Parathyroid adenoma (tissue), 2 donors: Measurements from ENCODE around the gene CHRDL1.
"Not testable (repeated sequence)": the region's sequence is repeated elsewhere in the genome, so short reads cannot be mapped to it uniquely, and the experiment has no call there.

Experiments used
- H2AFZ ChIP-seq: fragments of 300-600 bp; sonication (generic); one replicate; pipeline ENCODE4 v1.7.0; 2017; ENCODE audit warnings: antibody characterized with exemption, mild to moderate bottlenecking
- H3K27ac ChIP-seq: fragments of 300-600 bp; sonication (generic); one replicate; pipeline ENCODE4 v1.7.0; 2017
- H3K27me3 ChIP-seq: fragments of 300-600 bp; sonication (generic); one replicate; pipeline ENCODE4 v1.7.0; 2017; ENCODE audit warnings: low read length; ENCODE audit not compliant: control insufficient read depth, insufficient read depth
- H3K36me3 ChIP-seq: fragments of 300-600 bp; sonication (generic); one replicate; pipeline ENCODE4 v1.7.0; 2017; ENCODE audit warnings: low read length; ENCODE audit not compliant: control insufficient read depth, insufficient read depth
- H3K4me1 ChIP-seq: fragments of 300-600 bp; sonication (generic); one replicate; pipeline ENCODE4 v1.7.0; 2017; ENCODE audit warnings: control low read depth
- H3K4me2 ChIP-seq: fragments of 300-600 bp; sonication (generic); one replicate; pipeline ENCODE4 v1.7.0; 2017; ENCODE audit warnings: low read length
- H3K4me3 ChIP-seq: fragments of 300-600 bp; sonication (generic); one replicate; pipeline ENCODE4 v1.7.0; 2017; ENCODE audit warnings: low read depth, low read length
- H3K79me2 ChIP-seq: fragments of 300-600 bp; sonication (generic); one replicate; pipeline ENCODE4 v1.7.0; 2017; ENCODE audit warnings: control low read depth
- H3K9ac ChIP-seq: fragments of 300-600 bp; sonication (generic); one replicate; pipeline ENCODE4 v1.7.0; 2017; ENCODE audit warnings: mild to moderate bottlenecking
- H3K9me3 ChIP-seq: fragments of 300-600 bp; sonication (generic); one replicate; pipeline ENCODE4 v1.7.0; 2017; ENCODE audit warnings: low read length; ENCODE audit not compliant: control insufficient read depth
- CTCF ChIP-seq: fragments of 300-600 bp; sonication (generic); IDR thresholded peaks from one replicate; pipeline ENCODE4 v1.7.0; 2017; ENCODE audit warnings: antibody characterized with exemption, mild to moderate bottlenecking
- donor health status: primary hyperparathyroidism.

CHRDL1 gene

GRCh38 chrX:110795645-110796406 is at the start of gene CHRDL1:
CHRDL1 (minus strand) TSS chrX:110795817; CDS start chrX:110792181, 3,636 bp downstream.
- Histone ChIP-seq H3K79me2 (no peaks in the 10 kb centered on the region), H3K4me2 (peak within 1 kb of the TSS; percentile 25), H2AFZ (peak within 1 kb of the TSS; percentile 69), H3K27me3 (no peaks in the 10 kb centered on the region), H3K36me3 (no peaks in the 10 kb centered on the region), H3K4me1 (no peaks in the 10 kb centered on the region), H3K4me3 (peak within 1 kb of the TSS; percentile 27), H3K9ac (no peak within 1 kb of the TSS), H3K27ac (no peak within 1 kb of the TSS), H3K9me3 (no peaks in the 10 kb centered on the region)
- no peak for TF ChIP-seq CTCF

GRCh38 chrX:110836982-110837381 is 41.4 kb upstream of the CHRDL1 start:
- no peak overlapping the region for H2AFZ ChIP-seq
- no peaks in the 10 kb centered on the region for H3K36me3 ChIP-seq
- H3K27me3 ChIP-seq: no peaks in the 10 kb centered on the region
- no peak overlapping the region for H3K9ac ChIP-seq
- no peak overlapping the region for H3K27ac ChIP-seq
- TF ChIP-seq CTCF: no peak
- H3K4me3 ChIP-seq: no peak overlapping the region
- H3K79me2 ChIP-seq: no peaks in the 10 kb centered on the region
- H3K4me2 ChIP-seq: no peak overlapping the region
- H3K4me1 ChIP-seq: no peaks in the 10 kb centered on the region
- H3K9me3 ChIP-seq: no peaks in the 10 kb centered on the region

GRCh38 chrX:110836451-110836850 is 40.8 kb upstream of the CHRDL1 start:
- H3K9me3 ChIP-seq: no peaks in the 10 kb centered on the region
- H3K27ac ChIP-seq: no peak overlapping the region
- TF ChIP-seq CTCF: no peak
- no peaks in the 10 kb centered on the region for H3K27me3 ChIP-seq
- no peaks in the 10 kb centered on the region for H3K36me3 ChIP-seq
- no peaks in the 10 kb centered on the region for H3K79me2 ChIP-seq
- H3K4me3 ChIP-seq: no peak overlapping the region
- H2AFZ ChIP-seq: no peak overlapping the region
- H3K4me1 ChIP-seq: no peaks in the 10 kb centered on the region
- no peak overlapping the region for H3K4me2 ChIP-seq
- no peak overlapping the region for H3K9ac ChIP-seq

- Histone ChIP-seq H3K36me3 (no peaks in the 10 kb centered on the region), H3K9me3 (no peaks in the 10 kb centered on the region), H3K4me2 (no peak overlapping the region), H3K27me3 (no peaks in the 10 kb centered on the region), H3K27ac (no peak overlapping the region), H3K4me3 (no peak overlapping the region), H3K79me2 (no peaks in the 10 kb centered on the region), H3K9ac (no peak overlapping the region), H3K4me1 (no peaks in the 10 kb centered on the region), H2AFZ (no peak overlapping the region)
- TF ChIP-seq CTCF: no peak
Measured at GRCh38 chrX:110836001-110836400, 40.4 kb upstream of the CHRDL1 start.

- H3K9ac ChIP-seq: no peak overlapping the region
- H3K36me3 ChIP-seq: no peaks in the 10 kb centered on the region
- no peak for TF ChIP-seq CTCF
- H3K9me3 ChIP-seq: no peaks in the 10 kb centered on the region
- H3K27ac ChIP-seq: no peak overlapping the region
- no peaks in the 10 kb centered on the region for H3K27me3 ChIP-seq
- no peaks in the 10 kb centered on the region for H3K79me2 ChIP-seq
- H3K4me2 ChIP-seq: no peak overlapping the region
- H2AFZ ChIP-seq: no peak overlapping the region
- H3K4me1 ChIP-seq: no peaks in the 10 kb centered on the region
- H3K4me3 ChIP-seq: no peak overlapping the region
Measured at GRCh38 chrX:110825972-110826371, 30.4 kb upstream of the CHRDL1 start.

- H3K36me3 ChIP-seq, H3K9ac ChIP-seq: not testable (repeated sequence)
Measured at GRCh38 chrX:110816543-110816942, 20.9 kb upstream of the CHRDL1 start.

More at GRCh38 chrX:110816543-110816942, 20.9 kb upstream of the CHRDL1 start:
- not testable (repeated sequence) for H3K4me1 ChIP-seq, H3K79me2 ChIP-seq, H3K4me2 ChIP-seq, H2AFZ ChIP-seq, H3K9me3 ChIP-seq, H3K27me3 ChIP-seq, H3K27ac ChIP-seq, H3K4me3 ChIP-seq
